Stimulated activated naive CD4-positive, alpha-beta T cell treated with Interleukin-2 at 50 U/mL for 16 hours (primary cell): Measurements from ENCODE around the gene DEPDC5.

Experiments
- DNase-seq: peaks from one replicate; lab custom pipeline; 2025; lab: John Stamatoyannopoulos, UW

Gene DEPDC5

DNA sequence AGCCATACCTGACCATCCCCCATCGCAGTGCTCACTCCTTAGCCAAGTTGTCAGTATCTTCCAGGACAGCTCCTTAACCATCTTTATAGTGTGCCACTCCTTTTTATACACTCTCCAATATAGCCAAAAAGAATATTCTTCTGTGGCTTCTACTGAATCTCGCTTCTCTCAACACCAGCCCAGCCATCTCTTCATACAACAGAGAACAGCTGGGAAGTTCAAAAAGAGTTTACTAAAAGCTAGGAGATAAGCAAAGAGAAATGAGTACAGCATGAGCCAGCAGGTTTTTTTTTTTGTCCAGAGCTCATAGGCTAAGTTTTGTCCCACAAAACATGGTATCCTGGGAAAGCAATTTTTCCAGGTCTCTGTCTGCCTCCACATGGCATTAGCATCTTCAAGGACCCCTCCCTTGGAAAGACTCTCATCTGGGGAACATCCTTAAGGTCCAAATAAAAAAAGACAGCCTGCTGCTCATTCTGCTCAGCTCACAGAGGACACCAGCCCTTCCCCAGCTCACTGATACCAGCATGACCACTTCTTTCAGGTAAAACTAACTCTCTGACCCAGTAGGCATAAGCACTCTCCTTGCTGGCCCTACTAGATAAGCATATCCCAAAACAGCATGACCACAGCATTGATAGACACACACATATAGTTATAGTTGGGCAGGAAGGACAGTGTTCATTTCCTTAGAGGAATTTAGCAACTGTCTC lies 141.7 kb downstream of the DEPDC5 start:
- DNase-seq, result no peak

- DNase-seq, result no peak
Measured at GRCh38 chr22:31896472-31896871, 142.7 kb downstream of the DEPDC5 start.

DNA sequence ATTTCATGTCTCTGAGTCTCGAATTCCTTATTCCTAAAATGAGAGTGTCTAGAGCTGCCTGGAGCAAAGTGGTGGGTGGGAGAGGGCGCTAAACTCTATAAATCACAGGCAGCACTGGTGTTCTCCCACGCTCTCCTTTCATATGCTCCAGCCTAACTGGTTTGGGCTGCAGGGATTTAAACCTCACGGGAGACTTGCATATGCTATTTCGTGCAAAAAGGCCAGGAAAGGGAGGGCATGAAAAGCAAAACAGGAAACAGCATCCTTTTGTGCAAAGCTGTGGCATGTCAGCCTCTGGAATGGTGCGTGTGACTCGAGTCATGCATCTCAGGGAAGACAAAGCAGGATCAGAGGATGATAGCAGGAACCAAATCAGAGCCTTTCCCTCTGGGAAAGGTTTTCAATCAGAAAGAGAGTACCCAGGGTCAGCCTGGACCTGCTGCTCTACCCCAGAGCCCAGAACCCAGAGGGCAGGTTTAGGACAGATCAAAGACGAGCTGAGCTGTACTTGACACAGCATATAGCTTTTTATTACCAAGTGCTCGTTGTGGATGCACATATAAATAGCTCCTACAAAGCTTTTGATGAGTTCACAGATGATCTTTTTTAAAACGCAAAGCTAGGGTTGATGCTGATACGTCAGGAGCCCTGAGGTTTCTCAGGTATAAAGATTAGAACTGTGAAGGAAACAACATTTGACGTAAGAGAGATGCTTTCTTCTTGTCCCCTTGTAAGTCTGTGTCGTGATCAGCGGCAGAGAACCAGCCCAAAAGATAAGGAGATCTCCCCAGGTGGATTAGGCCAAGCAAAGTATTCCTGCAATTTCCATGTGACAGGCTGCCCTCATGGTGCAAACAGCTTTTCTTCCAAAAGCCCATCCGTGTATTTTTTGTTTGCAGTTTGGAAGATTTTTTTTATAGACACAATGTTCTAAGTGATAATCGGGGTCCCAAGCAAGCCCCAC lies 144.3 kb downstream of the DEPDC5 start:
- DNase-seq, result no peak

GRCh38 chr22:31898926-31899325 lies 145.1 kb downstream of the DEPDC5 start:
- no peak for DNase-seq

GRCh38 chr22:31899669-31900068 lies 145.8 kb downstream of the DEPDC5 start:
- DNase-seq, result no peak

GRCh38 chr22:31901388-31902137 lies 147.7 kb downstream of the DEPDC5 start:
- DNase-seq, result no peak

DNA sequence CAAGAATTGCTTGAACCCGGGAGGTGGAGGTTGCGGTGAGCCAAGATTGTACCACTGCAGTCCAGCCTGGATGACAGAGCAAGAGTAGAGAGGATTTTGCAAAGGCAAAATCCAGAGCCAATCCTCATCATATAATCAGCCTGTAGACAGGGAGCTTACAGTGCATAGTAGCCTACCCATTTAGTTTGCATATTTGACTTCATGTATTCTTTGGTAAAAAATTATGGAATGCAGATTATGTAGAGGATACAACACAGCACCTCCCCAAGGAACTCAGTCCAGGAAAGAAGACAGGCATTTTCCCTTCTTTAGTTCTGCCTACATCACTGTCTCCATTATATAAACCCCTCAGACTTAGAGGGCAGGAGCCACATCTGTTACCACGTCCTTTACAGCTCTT lies 150.8 kb downstream of the DEPDC5 start:
- no peak for DNase-seq

- no peak for DNase-seq
Measured at GRCh38 chr22:31905356-31905755, 151.5 kb downstream of the DEPDC5 start.

- DNase-seq, result no peak
Measured at GRCh38 chr22:31906086-31906485, 152.3 kb downstream of the DEPDC5 start.

DNA sequence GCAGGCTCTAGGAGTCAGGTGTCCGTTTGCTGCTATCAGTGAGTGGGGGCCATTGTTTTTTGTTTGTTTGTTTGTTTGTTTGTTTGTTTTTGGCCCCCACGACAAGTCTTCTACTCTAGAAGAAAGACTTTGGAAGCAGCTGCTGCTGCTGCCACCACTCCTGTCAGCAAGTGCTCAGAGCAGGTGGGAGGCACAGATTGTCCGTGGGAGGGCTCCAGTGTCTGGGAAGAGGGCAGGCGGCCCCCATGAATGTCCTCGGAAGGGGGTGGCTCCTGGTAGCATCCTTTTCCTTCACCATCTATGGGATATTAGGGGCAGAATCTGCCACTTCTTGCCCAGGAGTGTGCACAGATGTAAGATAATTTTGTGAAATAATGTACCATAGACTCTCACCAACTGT lies 152.8 kb downstream of the DEPDC5 start:
- DNase-seq, result no peak

- DNase-seq, result no peak
Measured at GRCh38 chr22:31909977-31910376, 156.2 kb downstream of the DEPDC5 start.

DNA sequence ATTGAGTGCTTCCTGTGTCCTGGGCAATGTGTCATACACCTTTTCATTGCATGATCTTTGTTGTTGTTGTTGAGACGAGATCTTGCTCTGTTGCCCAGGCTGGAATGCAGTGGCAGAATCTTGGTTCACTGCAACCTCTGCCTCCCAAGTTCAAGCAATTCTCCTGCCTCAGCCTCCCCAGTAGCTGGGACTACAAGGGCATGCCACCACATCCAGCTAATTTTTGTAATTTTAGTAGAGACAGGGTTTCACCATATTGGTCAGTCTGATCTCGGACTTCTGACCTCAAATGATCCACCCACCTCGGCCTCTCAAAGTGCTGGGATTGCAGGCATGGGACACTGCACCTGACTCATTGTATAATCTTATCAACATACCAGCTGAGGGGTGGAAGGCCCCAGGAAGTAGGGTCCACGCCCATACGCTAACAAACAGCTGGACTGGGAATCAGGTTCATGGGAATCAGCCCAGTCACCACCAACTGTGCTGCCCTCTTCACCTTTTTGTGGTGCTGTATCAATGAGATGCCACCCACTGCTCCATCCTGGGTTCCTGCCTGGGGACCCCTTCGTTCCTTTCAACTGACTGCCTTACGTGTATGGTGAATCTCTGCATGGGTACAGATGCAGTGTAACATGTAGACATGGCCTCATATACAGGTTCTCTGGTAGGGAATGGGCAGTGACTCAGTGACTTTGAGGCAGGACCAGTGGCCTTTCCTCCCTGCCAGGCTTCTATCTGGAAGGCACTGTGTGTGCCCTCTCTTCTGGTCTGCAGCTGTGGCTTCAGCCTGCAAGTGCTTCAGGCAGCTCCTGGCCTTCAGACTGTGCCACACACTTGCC lies 158.0 kb downstream of the DEPDC5 start:
- no peak for DNase-seq

DNA sequence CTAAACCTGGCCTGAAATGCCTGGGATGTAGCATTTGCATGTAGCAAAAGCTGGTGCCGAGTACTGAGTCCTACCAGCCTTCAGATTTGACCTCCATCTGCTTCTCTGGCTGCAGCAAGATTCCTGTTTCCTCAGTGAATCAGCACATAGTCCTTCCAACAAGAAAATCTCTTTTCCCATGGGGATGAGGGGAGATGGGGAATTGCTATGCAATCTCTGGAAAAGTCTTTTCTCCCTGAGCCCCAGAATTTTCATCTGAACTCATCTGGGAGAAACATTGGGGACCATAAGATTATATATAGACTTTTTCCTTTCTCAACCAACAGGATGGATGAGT lies 158.6 kb downstream of the DEPDC5 start:
- no peak for DNase-seq

DNA sequence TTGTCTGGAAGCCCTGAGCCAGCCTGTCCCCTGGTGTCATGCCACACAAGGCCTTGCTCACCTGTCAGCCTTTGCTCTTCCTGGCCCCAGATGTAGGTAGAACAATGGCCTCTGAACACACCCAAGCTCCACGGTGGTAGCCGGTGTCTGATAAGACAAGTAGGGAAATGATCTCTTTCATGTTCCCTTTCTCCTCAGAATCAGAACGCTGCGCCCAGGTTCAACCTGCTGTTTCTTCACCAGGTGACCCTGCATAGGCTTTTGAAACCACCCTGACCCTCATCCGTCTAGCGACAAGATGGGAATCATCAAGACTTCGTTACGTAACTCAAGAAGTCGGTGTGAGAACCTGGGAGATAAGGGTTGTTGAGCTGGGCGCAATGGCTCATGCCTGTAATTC lies 161.8 kb downstream of the DEPDC5 start:
- DNase-seq, result no peak

DNA sequence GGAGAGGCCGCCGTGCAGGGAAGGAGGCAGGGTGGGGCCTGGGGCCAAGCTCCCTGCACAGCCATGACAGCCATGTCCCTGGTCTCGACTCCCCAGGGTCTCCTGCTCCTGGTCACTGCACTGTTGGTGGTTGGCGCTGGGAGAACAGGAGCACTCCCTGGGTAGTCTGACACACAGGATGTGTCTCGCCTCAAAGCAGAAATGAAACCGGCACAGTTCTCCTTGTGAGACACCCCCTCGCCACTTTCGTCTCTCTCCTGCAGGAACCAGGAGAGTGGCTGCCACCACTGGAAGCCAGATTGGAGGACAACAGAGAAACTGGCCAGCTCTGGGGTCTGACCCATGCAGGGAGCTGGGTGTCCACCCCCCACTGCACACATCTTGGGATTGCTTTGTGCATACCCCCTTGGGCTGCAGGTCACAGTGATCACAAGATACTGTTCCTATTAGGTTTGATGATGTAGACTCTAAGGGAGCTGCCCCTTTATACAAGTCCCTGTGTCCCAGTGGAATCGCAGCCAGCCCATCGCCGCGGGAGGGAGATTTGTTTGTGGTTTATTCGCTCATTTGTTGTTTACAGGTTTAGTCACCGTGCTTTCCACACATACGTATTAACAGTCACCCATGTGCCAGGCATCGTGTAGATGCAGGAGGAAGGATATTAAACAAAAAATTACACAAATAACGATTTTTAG lies 163.6 kb downstream of the DEPDC5 start:
- no peak for DNase-seq

DNA sequence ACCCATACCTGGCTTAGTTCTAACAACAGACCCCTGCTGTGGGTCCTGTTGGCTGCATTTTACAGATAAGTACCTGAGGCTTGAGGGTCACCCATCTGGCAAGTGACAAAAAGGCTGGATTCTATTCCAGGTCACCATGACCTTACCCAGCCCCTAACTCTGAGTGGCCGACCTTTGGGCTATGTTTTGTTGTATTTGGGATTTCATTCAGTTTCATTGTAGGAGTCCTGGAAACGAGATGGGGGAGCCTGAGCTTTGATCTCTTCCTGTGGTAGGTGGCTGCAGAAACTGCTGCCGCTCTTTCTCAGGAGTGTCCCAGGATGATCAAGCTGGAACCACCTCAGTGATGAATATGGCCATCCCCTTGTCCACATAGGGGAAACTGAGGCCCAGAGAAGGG lies 165.9 kb downstream of the DEPDC5 start:
- DNase-seq, result no peak

- no peak for DNase-seq
Measured at GRCh38 chr22:31920306-31920705, 166.5 kb downstream of the DEPDC5 start.

- no peak for DNase-seq
Measured at GRCh38 chr22:31921106-31921505, 167.3 kb downstream of the DEPDC5 start.

DNA sequence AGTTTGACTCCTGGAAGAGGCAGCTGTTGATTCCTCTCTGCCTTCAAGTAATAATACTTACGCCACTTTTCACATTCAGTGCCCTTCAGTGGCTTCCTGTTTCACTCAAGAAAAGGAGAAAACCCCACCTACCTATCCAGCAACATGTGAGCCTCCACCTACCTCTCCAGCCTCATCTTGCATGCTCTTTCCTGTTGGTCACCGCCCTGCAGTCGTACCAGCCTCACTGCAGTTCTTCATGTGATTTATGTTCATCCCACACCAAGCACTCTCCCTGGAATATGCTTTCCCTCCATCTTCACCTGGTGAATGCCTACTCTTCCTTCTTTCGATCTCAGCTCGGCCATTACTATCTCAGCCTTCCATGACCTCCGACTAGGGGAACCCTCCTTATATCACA lies 168.7 kb downstream of the DEPDC5 start:
- DNase-seq, result no peak

GRCh38 chr22:31923136-31923535 lies 169.3 kb downstream of the DEPDC5 start:
- no peak for DNase-seq

DNA sequence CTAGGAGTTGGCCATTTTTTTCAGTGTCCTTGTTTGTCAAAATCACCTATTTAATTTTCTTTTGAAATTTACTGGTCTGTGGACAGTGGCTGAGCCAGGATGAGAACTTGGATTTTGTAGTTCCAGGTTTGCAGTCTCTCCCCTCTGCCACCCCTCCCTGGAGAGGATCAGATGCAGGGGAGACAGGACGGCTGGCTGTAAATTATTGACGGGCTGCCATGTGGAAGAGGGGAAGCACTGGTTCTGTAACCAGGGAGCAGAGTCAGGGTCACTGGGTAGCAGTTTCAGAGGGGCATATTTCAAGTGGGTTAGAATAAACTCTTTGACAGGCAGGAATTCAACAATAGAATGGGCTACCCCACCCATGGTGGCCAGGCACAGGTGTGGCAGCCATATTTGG lies 169.9 kb downstream of the DEPDC5 start:
- no peak for DNase-seq
